ENCODE data around the gene KRT86.
"Not testable (repeated sequence)": the region's sequence is repeated elsewhere in the genome, so short reads cannot be mapped to it uniquely, and the experiment has no call there.

The KRT86 gene

DNA sequence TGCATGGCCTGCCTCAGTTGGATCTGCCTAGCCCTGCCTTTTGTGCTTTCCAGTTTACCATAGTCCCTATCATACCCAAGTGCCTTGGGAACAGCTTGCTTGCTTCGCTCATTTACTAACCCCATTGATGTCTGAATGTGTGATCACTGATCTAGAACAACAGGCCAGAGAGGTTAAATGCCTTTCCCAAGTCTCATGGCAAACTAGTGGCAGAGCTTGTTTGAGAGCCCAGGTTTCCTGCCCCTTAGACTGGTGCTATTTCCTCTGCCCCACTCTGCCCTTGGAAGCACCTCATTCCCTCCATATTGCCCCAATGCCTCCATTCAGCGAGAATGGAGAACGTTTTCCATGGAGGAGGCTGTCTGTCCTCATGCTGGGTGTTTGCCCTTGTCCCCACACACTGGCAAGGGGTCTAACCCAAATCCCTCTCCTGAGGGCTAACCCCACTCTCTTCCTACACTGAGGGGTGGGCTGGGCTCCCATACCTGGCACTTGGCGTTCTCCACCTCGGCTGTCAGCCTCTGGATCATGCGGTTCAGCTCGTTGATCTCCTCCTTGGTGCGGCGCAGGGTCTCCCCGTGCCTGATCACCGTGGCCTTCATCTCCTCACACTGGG, 21.6 kb upstream of the KRT86 start:
- DNase-seq, result no peak

DNA sequence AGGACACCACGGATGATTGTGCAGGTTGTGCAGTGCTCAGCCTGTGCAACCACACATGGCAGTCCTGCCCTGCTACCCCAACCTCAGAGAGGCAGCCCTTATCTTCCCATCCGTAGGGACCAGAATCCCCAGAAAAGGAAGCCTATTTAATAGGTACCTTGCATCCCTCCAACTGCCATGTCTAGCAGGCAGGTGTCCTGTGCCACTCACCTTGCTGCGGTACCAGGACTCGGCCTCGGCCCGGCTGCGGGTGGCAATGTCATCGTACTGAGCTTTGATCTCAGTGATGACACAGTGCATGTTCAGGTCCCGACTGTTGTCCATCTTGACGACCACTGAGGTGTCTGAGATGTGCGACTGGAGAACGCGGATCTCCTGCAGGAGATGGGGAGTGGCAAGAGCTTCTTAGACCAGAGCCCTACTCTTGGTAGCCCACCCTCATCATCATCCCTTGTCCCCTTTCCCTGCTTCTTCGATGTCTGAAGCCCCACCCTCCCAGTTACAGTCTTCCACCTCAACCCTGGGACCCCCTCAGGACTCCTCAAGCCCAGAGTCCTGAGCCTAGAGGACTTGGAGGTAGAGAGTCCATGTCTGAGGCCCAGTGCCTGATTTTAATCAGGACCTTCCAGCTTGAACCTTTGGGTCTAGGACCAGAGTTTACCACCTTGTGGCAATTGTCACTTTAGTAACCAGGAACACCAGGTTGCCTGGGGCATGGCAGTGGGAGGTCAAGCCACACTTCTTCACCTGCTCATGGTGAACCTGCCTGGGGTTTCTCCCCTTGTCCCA, 20.9 kb upstream of the KRT86 start:
- DNase-seq, result no peak

DNA sequence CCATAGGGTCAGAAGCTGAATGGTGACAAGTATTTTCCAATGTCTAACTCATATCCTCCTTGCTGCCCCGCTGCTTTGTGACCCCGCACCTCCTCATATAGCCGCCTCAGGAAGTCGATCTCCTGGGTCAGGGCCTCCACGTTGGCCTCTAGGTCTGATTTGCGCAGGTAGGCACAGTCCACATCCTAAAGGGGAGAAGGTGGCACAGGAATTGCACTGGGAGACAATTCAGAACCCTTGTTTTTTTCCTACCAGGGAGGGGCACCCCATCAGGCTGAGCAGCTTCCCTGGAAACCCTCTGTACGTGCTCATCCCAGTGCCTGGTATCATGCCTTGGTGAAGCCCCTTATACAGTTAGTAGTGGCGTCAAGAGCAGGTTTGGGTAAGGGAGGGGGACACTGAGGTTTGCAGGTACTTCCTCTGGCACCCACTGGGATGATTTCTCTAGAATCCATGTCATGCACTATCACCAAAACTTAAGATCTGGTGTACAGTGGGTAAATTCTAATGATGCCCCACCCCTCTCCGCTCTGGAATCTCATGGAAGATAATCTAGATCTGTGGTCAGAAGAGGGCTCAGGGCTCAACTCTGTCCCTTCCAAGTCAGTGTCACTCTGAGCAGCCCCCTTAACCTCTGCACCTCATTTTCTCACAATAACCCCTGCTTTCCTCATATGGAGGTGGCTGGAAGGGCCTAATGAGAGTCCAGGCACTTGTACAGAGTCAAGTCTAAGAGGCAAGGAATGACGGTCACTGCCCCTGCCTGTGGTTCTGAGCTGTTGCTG, 20.1 kb upstream of the KRT86 start:
- DNase-seq, result no peak

DNA sequence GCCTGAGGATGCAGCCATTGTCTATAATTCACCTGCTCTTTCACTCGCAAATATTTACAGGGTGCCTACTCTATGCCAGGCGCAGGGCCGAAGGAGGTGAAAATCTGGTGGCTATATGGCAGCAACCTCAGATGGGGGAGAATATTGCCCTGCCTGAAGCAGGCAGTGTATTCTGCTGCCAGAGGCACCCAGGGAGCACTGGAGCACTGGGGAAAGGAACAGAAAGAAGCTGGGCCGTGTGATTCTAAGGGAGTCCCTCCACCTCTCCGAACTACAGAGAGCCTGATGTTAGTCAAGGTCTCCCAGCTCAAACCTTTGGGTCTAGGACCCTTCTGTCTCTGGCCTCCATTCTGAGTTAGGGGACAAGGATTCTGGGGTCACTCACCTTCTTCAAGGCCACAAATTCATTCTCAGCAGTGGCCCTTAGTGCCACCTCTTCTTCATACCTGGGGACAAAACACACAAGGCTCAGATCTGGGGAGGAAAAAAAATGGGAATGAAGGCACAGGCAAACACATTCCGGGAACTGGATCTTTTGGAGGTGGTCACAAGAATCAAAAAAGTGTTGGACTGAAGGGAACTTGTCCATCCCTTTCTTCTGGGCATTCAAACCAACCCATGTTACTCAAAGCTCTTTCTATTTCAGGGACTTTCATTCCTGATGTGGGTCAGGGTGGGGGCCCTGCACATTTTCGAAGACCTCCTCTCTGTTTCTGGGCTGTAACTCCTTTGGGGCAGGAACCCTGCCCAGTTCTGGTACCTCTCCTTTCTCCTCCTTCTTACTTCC, 19.3 kb upstream of the KRT86 start:
- DNase-seq, result no peak

DNA sequence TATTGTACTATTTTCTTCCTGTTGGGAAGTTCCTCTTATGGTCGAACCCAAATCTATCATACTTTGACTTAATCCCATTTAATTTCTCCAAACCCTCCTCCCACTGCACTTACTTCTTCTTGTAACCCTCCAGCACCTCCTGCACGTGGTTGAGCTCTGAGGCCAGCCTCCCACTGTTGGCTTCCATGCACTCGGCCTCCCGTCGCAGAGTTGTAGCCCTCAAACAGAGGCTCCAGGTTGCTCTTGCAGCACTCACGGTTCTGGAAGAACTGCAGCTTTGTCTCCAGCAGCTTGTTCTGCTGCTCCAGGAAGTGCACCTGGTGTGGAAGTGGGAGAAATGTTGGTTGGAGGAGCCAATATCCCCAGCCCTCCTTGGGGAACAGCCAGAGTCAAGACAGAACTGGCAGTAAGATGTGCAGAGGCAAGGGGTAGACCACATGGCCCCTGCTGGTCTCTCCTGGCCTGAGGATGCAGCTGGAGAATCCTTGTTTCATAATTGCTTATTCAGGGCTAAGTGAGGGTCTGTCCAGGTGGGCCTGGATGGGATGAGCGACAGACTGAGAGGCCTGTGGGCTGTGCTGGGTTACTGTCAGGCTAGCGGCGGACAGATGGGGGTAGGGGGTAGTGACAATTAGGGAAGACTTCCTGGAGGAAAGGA, 18.4 kb upstream of the KRT86 start:
- DNase-seq, result no peak

DNA sequence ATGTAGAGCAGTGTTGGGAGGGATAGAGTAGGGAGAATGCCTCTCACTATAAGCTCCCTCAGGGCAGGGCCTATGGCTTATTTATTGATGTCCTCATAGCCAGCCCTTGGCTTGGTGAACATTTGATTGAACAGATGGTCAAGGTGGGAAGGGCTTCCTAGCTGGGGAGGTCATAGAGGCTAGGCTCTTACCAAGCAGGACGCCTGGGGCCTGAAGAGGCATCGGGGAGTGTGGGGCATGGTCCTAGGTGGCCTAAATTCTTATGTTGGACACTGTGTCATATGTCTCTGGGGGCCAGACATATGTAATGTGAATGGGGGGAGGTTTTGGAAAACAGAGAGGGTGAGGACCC, 17.9 kb upstream of the KRT86 start:
- DNase-seq, result no peak

DNA sequence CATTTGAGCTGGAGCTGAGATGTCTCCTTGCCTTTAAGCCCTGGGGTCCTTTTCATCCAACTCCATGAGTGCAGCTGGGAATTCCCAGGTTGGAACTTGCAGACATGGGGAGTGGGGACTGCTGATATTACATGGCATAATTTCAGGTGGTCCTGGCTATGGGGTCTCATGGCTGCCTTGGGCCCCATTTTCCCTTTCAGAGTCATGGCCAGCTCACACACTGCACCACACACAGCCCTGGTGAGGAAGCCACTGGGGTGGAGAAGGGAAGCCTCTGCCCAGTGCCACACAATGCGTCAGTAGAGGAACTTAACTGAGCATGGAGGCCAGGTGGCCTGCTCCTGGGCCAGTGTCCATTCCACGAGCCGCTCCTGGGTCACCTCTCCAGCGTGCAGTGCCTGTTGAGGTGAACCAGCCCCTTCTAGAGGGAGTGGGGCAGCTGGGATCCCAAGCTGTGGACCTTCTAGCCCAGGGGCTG, 17.3 kb upstream of the KRT86 start:
- no peak for DNase-seq

- DNase-seq, result not testable (repeated sequence)
Observed at GRCh38 chr12:52257922-52258321, 16.5 kb upstream of the KRT86 start.

- no peak for DNase-seq
Observed at GRCh38 chr12:52258335-52258901, 16.0 kb upstream of the KRT86 start.

DNA sequence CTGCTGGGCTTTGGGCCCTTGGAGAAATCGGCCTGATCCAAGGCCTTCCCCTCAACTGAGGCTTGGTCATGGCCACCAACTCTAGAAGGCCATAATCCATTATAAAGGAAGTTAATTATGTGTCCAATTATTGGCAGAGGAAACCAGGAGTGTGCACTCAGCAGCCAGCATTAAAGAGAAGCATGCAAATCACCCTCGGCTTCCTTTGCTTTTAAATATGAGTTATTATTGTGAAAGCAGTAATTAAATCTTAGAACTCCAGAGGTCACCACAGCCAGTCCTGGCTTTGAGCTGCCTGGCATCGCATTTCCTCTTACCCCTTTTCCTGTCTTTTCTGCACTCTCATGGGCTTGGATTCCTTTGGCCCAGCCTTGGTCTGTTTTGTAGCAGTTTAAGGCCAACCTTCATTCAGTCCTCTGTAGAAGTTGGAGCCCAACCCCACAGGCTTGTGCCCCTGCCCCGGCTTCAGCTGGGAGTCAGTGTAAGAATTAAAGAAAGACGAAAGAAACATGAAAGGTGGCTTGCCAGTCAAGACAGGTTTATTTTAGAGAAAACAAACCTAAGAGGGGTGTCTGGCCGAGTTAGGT, 14.7 kb upstream of the KRT86 start:
- no peak for DNase-seq

DNA sequence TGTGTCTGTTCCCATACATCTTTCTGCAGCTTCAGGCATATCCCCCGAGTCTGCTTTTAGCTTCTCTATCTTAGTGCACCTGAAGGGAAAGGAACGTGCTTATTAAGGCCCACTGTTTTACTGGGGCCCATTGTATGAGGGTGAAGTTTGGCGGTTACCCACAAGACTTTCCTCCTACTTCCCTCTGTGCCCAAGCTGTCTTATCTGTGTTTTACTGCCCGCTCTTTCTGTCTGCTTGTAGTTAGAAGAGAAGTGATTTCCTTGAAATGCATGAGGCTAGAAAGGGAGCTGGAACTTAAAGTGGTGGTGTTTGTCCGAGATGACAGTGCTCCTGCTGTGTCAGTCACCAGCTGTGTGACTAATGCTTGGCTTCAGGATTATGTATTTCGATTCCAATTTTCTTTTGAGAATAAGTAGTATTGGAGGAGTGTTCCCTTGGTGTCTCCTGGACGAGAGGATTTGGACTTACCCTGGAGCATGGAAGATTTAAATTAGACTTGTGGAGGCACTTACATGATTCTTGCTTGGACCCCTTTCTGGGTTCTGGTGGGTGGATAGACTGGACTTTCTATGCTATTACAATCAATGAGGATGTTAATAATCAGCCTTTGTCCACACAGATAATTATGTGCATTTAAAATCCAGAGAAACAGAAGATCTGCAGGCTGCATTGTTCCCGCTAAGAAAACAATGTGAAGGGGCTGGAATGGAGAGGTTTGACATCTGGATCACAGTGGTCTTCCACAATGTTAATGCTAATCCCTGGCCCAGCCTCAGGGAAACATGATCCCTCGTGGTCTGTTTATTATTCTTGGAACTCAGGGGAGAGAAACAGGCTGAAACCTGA, 13.9 kb upstream of the KRT86 start:
- DNase-seq, result no peak

DNA sequence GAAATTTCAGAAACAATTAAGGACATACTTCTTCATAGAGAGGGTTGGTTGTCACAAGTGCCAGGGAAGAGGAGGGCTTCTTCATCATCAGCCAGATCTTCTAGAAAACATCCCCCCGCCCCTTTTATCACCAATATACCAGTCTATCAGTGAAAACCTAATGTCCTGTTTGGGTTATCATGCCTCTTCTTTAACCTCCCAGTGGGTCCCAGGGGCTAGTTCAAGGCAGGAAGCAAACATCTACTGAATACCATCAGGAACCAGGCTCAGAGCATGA, 13.3 kb upstream of the KRT86 start:
- no peak for DNase-seq

DNA sequence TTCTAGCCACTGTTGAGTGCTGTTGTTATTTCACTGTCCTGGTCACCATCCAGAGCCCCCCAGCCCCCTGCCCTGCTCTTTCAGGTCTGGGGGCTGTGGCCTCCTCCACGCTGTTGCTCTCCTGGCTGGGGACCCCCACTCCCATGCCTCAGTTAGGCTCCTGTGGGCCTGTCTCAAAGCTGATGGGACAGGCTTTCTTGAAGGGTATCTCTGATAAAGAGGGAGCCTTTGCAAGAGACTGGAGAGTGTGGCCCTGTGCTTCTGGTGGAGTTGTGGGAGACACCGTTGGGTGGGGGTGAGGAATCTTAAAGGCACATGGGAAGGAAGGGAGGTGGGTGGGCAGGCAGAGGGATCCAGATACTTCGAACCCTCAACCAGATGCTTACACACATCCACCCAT, 12.2 kb upstream of the KRT86 start:
- no peak for DNase-seq

- no peak for DNase-seq
Observed at GRCh38 chr12:52263761-52264434, 10.5 kb upstream of the KRT86 start.

DNA sequence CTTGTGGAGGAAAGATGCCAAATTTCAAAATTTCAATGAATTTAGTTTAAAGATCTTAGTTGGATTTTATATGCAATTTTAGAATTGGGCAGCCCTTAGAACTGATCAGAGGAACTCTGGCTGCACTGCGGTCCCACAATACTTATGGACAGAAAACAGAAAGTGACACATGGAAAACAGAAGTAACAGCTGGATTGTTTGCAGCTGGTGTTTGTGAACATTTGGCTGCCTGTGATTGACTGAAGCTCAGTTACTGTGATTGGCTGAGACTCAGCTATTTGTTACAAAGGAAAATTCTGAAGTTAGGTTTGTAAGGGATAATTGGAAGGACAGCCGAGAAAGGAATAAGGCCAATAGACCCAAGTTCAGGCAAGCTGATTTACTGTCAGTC, 10.0 kb upstream of the KRT86 start:
- DNase-seq, result no peak

- no peak for DNase-seq
Observed at GRCh38 chr12:52266514-52266913, 7.9 kb upstream of the KRT86 start.

DNA sequence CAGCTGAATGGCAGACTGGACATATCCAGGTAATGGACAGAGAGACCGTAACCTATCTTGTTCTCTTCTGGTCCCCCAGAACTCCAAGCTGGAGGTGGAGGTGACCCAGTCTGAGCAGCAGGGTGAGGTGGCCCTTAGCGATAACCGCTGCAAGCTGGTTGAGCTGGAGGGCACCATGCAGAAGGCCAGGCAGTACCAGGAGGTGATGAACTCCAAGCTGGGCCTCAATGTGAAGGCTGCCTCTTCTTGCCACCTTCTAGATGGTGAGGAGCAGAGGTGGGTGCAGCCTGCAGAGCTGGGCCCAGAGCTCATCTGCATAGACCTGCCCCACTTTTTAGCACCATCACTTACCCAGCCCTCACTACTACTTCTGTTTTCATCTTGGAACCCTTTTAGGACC, 7.2 kb upstream of the KRT86 start:
- DNase-seq, result no peak

GRCh38 chr12:52267699-52268098, 6.7 kb upstream of the KRT86 start:
- no peak for DNase-seq

GRCh38 chr12:52268212-52268611, 6.2 kb upstream of the KRT86 start:
- DNase-seq, result no peak

GRCh38 chr12:52270541-52271070, 3.8 kb upstream of the KRT86 start:
- DNase-seq, result no peak

All from SW 1271 (cell line).